H7 (cell line): ENCODE measurements around the gene RUVBL1. TPM values are rescaled to one million over a fixed set of nuclear protein-coding genes. Genes with fewer than 3 reads are reported as not detected.

Experiments used
- DNase-seq: peaks from one replicate; pipeline ENCODE4 v3.0.0; 2012
- H3K27me3 ChIP-seq: 2 replicates; pipeline ENCODE4 v1.6.0; 2011; ENCODE audit warnings: mild to moderate bottlenecking, low read length; ENCODE audit not compliant: control insufficient read depth, insufficient read depth
- H3K36me3 ChIP-seq: replicated peaks from 2 replicates; pipeline ENCODE4 v1.5.1; 2011; ENCODE audit warnings: low read length; ENCODE audit not compliant: control insufficient read depth, insufficient read depth
- H3K4me3 ChIP-seq: 2 replicates; pipeline ENCODE4 v1.5.1; 2011; ENCODE audit warnings: low read depth, mild to moderate bottlenecking, control low read depth, low read length, moderate library complexity; ENCODE audit not compliant: insufficient read depth
- total RNA-seq: library from RNA; depleted of rRNA; stranded (reverse); fragments of >200 nt; shearing (Covaris generic); gene quantifications from 2 replicates; pipeline ENCODE4 v1.2.3, GENCODE V29; 2014

Gene RUVBL1
- total RNA-seq, 1 experiment from 2014 or later, result 182 TPM

DNA sequence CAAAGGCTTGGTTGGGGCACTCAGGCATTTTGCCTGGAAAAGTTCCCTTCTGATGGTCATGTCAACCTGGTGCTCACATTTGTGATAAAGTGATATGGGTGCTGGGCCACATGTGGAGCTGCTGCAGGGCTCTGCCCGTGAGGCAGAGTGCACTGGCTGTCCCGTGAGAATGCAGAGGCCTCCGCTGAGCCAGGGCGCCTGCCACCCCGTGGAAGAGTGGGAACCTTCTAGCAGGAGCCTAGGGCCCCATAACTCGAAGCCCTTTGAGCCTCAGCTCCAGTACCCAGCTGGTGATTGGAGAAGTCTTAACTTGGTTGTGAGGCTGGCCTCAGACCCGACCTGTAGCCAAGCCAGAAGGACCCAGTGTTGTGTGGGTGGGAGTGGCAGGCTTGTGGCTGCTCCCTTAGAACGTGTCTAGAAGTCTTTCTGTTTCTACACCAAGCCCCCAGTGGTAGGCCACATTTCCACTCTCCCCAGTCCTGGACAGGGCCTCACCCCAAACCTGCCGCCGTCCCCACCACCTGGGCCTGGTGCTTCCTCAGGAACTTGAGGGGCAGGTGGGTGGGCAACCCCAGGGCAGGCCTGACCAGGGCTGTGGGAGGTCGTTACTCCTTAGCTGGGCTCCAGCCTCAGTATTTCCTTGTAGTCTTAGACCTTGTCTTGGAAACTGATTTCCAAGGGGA is 51.7 kb downstream of the RUVBL1 start:
- H3K27me3 ChIP-seq, result peaks cover 5% of the 10 kb centered on the region
- DNase-seq, result no peak
- no peak overlapping the region for H3K4me3 ChIP-seq
- H3K36me3 ChIP-seq, result peaks cover 38% of the 10 kb centered on the region

DNA sequence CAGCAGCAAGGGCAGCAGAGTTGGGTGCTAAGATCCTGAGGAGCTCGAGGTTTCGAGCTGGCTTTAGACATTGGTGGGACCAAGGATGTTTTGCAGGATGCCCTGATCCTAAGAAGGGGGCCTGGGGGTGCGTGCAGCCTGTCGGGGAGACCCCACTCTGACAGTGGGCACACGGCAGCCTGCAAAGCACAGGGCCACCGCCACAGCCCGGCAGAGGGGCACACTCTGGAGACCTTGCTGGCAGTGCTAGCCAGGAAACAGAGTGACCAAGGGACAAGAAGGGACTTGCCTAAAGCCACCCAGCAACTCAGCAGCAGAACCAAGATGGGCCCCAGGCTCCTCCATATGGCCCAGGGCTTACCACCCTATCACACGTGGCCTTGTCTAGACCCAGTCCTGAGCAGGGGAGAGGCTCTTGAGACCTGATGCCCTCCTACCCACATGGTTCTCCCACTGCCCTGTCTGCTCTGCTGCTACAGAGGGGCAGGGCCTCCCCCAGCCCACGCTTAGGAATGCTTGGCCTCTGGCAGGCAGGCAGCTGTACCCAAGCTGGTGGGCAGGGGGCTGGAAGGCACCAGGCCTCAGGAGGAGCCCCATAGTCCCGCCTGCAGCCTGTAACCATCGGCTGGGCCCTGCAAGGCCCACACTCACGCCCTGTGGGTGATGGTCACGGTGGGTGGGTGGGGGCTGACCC is 52.6 kb downstream of the RUVBL1 start:
- Histone ChIP-seq H3K4me3 (no peak overlapping the region), H3K36me3 (peaks cover 45% of the 10 kb centered on the region), H3K27me3 (no peaks in the 10 kb centered on the region; the same call in 1 of the 2 replicates)
- no peak for DNase-seq

DNA sequence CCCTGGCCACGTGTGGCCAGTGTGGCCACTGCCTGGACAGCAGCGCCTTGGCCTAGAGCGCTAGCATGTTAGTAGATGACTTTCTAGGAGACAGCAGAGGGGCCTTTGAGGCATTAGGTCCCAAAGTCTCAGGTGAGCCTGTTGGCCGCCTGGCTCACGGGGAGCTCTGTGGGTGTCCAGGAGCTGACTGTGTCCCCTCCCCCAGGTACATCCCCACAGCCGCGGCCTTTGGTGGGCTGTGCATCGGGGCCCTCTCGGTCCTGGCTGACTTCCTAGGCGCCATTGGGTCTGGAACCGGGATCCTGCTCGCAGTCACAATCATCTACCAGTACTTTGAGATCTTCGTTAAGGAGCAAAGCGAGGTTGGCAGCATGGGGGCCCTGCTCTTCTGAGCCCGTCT is 54.3 kb downstream of the RUVBL1 start:
- H3K4me3 ChIP-seq, result no peak overlapping the region
- H3K27me3 ChIP-seq, result no peaks in the 10 kb centered on the region
- peaks cover 53% of the 10 kb centered on the region for H3K36me3 ChIP-seq
- DNase-seq, result no peak

DNA sequence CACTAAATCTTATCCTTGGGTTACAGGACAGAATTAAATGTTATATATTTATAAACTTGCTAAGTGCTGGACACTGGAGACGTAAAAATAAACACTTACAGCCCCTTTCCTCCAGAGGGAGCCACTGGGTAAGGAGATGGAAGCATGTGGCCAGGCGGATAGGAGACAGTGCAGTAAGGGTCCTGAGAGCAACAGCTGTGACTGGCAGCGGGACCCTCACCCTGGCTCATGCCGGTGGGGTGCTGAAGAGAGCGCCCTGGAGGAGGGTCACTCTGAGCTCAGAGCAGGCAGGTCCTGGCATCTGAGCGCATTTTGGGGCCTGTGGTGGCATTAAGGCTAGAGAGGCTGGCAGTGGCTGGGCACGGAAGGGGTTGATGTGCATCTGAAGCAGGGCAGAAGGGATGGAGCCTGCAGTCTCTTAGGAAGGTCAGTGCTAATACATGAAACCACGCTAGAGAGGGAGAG is 55.4 kb downstream of the RUVBL1 start:
- Histone ChIP-seq H3K27me3 (no peaks in the 10 kb centered on the region), H3K4me3 (no peak overlapping the region), H3K36me3 (peaks cover 57% of the 10 kb centered on the region)
- peak; percentile 81 for DNase-seq

DNA sequence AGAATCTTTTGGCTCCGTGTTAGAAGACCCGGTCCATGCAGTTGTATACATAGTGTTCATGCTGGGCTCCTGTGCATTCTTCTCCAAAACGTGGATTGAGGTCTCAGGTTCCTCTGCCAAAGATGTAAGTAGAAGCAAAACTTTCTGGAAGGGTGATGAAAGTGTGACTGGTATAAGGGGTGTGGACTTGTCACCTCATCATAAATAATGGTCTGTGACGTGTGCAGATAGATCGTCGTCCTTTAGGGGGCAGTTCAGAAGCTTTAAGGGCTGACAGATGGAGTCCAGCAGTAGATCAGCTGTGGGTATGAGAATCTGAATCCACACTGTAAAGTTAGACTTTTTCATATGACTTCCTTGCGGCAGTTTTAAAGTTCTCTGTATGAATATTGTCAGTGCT is 56.1 kb downstream of the RUVBL1 start:
- peaks cover 59% of the 10 kb centered on the region for H3K36me3 ChIP-seq
- H3K27me3 ChIP-seq, result no peaks in the 10 kb centered on the region
- DNase-seq, result no peak

DNA sequence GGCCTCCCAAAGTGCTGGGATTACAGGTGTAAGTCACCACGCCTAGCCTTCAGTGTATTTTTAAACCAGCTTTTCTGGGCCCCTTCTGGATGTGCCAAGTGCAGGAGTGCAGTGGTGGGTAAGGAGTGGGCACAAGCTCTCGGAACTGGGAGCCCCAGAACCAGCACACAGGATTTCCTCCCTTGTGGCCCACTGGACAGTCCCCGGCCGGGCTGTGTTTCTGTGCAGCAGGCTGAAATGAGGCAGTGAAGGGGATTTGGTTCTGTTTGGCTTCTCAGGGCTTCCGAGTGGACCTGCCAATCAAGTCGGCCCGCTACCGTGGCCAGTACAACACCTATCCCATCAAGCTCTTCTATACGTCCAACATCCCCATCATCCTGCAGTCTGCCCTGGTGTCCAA is 56.9 kb downstream of the RUVBL1 start:
- DNase-seq, result no peak
- H3K36me3 ChIP-seq, result peaks cover 68% of the 10 kb centered on the region
- no peaks in the 10 kb centered on the region for H3K27me3 ChIP-seq
- no peak overlapping the region for H3K4me3 ChIP-seq

More for the DNA sequence above, 56.1 kb downstream of the RUVBL1 start:
- no peak overlapping the region for H3K4me3 ChIP-seq

DNA sequence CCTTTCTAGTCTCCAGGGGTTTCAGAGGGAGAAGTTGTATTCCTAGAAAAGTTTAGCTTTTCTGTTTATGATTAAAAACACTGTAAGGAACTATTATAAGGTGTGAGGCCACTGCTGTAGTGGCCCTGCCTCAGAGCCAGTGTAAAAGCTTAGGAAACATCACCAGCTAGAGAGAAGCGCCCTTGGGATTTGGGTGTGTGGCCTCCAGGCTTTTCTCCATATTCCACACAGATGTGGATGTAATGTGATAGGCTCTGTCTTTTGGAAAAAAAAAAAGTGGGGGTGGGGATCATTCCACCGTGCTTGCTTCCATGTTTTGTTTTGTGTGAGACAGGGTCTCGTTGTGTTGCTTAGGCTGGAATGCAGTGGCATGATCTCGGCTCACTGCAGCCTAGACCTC is 57.5 kb downstream of the RUVBL1 start:
- DNase-seq, result no peak
- Histone ChIP-seq H3K4me3 (no peak overlapping the region), H3K27me3 (no peaks in the 10 kb centered on the region), H3K36me3 (peaks cover 70% of the 10 kb centered on the region)

DNA sequence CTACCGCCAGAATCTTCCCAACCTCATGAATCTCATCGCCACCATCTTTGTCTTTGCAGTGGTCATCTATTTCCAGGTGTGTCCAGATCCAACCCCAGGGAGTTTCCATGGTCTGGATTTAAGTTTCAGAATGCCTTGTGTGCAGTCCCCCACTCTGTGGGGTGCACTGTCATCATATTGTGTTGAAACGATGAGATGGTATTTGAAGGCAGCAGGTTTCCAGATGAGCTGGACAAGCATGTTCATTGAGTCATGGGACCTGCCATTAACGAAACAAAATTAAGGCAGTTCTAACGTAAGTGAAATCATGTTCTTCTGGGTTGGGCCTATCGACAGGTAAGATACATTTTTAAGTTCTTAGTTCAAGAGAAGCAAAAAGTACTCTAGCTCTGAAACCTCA is 58.6 kb downstream of the RUVBL1 start:
- no peak overlapping the region for H3K4me3 ChIP-seq
- no peak for DNase-seq
- H3K36me3 ChIP-seq, result peaks cover 70% of the 10 kb centered on the region
- no peaks in the 10 kb centered on the region for H3K27me3 ChIP-seq

DNA sequence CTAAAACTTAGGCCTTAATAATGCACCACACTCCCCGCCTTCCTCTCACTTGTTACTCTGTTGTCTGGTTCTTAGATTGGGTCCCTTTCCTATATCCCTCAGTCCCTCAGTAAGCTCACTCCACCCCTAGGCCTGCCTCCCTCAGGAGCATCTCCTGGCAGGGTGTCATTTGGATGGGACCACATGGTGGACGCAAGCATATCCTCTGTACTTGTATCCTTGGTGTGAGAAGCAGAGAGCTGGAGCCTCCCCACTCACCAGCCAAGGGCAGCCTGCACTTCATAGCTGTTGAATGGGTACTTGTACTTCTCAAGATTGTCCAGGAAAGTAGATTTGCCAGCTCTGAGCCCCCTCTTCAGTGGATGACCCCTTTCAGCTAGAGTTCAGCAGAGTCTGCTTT is 59.7 kb downstream of the RUVBL1 start:
- DNase-seq, result peak; percentile 7
- Histone ChIP-seq H3K36me3 (peaks cover 64% of the 10 kb centered on the region), H3K4me3 (no peak overlapping the region), H3K27me3 (no peaks in the 10 kb centered on the region)

DNA sequence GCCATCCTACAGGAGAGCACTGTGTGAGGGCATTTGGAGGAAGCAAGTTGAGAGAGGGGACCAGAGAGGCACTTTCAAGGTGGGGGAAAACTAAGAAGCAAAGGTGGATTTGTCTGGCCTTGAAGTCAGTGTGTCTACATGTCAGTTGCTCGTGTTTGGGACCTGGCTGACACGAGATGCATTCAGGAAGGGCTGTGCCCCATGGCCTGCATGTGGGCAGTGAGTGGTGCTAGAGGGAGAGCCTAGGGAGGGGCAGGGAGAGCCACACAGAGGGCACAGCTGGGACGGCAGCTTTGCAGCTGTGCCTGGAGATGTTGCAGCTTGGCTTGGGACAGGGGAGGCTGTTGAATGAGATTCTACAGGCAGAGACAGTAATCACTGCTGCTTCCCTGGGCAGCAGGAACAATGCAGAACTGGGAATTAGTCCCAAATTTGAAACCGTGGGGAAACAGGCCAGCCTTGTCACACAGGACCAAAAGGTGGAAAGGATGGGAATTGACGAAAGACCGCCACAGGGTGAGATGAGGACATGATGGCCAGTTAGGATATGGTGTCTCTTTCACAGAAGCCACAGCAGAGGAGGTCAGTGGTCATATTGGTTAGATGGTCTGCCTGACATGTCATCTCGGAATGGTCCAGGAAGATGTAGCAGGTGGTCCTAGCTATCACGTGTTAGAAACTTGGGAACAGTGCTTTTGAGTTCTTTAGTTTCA is 61.4 kb downstream of the RUVBL1 start:
- H3K4me3 ChIP-seq, result no peak overlapping the region
- H3K27me3 ChIP-seq, result no peaks in the 10 kb centered on the region
- peak; percentile 2 for DNase-seq
- H3K36me3 ChIP-seq, result peaks cover 58% of the 10 kb centered on the region

DNA sequence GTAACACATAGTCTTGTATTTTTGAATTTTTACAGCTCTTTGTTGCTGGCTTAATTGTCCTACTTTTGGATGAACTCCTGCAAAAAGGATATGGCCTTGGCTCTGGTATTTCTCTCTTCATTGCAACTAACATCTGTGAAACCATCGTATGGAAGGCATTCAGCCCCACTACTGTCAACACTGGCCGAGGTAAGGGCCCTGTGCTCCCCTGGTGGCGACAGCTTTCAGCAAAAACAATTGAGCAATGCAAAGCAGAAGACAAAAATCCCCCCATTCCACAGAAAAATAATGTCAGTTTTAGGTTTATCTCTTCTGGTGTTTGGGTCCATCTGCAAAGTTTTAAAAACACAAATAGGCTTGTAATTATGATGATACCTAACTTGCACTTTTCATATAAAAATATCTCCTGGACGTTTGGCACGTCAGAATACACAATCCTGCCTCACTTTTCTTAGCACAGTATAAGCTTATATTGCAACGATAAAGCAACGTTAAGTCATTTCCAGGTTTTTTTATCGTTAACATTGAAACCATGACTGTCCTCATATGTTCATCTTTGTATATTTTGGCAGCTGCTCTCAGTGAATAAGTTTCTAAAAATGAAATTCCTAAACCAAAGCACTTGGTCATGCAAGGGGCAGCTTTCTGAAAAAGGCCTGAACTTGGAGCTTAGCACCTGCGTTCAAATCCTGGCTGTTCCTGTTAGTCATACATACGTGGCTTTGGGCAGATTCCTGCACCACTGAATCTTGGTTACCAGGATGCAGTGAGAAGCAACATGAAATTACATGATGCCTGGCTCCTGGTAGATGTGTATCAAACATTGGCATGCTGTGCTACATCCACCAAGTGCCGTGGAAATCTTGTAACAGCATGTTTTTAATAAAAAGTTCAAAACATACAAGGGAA is 62.9 kb downstream of the RUVBL1 start:
- H3K27me3 ChIP-seq, result no peaks in the 10 kb centered on the region
- no peak for DNase-seq
- no peak overlapping the region for H3K4me3 ChIP-seq
- peaks cover 53% of the 10 kb centered on the region for H3K36me3 ChIP-seq

DNA sequence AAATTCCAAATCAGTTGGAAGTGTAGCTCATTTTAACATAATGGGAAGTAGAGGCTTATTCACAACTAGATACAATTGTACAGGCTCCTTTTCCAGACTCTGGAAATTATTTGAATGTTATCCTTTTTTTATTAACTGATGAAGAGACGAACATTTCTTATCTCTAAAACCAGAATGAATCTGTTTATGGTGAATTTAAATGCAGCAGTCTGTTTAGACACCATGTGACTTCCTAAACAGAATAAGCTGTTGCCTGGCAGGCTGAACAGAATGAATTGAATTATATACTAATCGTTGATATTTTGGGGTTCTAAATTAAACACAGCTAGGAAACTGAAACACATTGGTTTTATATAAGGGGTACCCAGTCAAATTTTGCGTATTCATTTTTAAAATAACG is 67.4 kb downstream of the RUVBL1 start:
- no peaks in the 10 kb centered on the region for H3K27me3 ChIP-seq
- no peak overlapping the region for H3K4me3 ChIP-seq
- no peak for DNase-seq
- H3K36me3 ChIP-seq, result peaks cover 40% of the 10 kb centered on the region

DNA sequence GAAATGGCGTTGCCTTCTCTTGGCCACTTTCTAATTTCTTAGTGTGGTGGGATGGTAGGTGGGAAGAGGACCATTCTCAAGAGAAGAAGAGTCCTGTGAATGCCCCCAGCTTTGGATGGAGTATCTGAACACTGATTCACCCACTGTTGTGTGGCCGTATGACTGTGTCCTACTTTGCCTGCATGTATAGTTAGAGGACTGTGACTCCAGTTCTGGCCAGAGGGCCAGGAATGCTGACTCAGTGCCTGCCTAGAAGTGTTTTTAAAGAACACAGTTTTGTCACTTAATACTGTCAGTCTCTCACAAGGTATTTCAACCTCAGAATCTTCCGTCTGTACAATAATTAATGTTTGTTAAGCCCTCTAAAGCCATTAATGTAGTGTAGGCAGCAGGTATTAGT is 69.2 kb downstream of the RUVBL1 start:
- no peak for DNase-seq
- Histone ChIP-seq H3K36me3 (peaks cover 26% of the 10 kb centered on the region), H3K4me3 (no peak overlapping the region), H3K27me3 (no peaks in the 10 kb centered on the region)

DNA sequence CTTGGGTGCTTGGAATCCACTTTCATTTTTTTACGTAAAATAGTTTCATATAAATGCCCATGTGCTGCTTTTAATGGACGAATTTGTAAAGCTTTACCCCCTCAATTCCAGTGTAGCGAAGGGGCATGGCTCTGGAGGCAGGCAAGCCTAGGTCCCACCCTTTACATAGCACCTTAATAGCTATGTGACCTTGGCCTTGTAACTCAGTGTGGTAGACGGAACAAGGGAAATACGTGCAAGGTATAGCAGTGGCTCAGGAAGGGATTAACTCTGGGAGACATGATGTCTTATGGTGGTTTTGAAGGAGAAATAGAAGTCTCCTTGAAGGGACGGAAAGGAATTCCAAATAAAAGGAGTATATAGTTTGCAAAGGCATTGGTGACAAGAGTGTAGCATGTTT is 70.0 kb downstream of the RUVBL1 start:
- no peaks in the 10 kb centered on the region for H3K27me3 ChIP-seq
- peaks cover 26% of the 10 kb centered on the region for H3K36me3 ChIP-seq
- DNase-seq, result no peak
- H3K4me3 ChIP-seq, result no peak overlapping the region
